NCI-H128 (cell line): ENCODE results near the gene TSPEAR.
"Not testable (repeated sequence)": the region's sequence is repeated elsewhere in the genome, so short reads cannot be mapped to it uniquely, and the experiment has no call there.

ENCODE experiments used
- DNase-seq: peaks from one replicate; lab custom pipeline; 2025; ENCODE audit not compliant: unreplicated experiment; lab: John Stamatoyannopoulos, UW

Gene TSPEAR

GRCh38 chr21:44555200-44555875, 156.0 kb downstream of the TSPEAR start:
- DNase-seq: no peak

- DNase-seq: no peak
Observed at GRCh38 chr21:44552681-44553080, 158.7 kb downstream of the TSPEAR start.

GRCh38 chr21:44552136-44552535, 159.2 kb downstream of the TSPEAR start:
- no peak for DNase-seq

GRCh38 chr21:44551340-44551961, 159.9 kb downstream of the TSPEAR start, which contains the start of gene KRTAP10-2:
TSS of gene KRTAP10-2 (minus strand) at chr21:44551505. CDS start at chr21:44551458, 47 bp downstream.
- DNase-seq: no peak

GRCh38 chr21:44550807-44551206, 160.6 kb downstream of the TSPEAR start:
- no peak for DNase-seq

GRCh38 chr21:44550285-44550684, 161.1 kb downstream of the TSPEAR start:
- not testable (repeated sequence) for DNase-seq

GRCh38 chr21:44549525-44550211, 161.7 kb downstream of the TSPEAR start:
- DNase-seq: no peak

GRCh38 chr21:44548922-44549321, 162.4 kb downstream of the TSPEAR start:
- DNase-seq: no peak

- DNase-seq: no peak
Observed at GRCh38 chr21:44548381-44548780, 163.0 kb downstream of the TSPEAR start.

GRCh38 chr21:44547656-44548331, 163.6 kb downstream of the TSPEAR start:
- DNase-seq: no peak

- no peak for DNase-seq
Observed at GRCh38 chr21:44544566-44544965, 166.8 kb downstream of the TSPEAR start.

GRCh38 chr21:44542716-44543115, 168.7 kb downstream of the TSPEAR start:
- DNase-seq: no peak

- no peak for DNase-seq
Observed at GRCh38 chr21:44540741-44541288, 170.6 kb downstream of the TSPEAR start.

- DNase-seq: no peak
Observed at GRCh38 chr21:44539991-44540666, 171.2 kb downstream of the TSPEAR start, which contains the start of gene KRTAP10-1. TSS of gene KRTAP10-1 (minus strand) at chr21:44540195. CDS start at chr21:44540150, 45 bp downstream.

GRCh38 chr21:44539046-44539445, 172.3 kb downstream of the TSPEAR start:
- no peak for DNase-seq

- no peak for DNase-seq
Observed at GRCh38 chr21:44537930-44538911, 173.2 kb downstream of the TSPEAR start.

- DNase-seq: no peak
Observed at GRCh38 chr21:44535963-44536362, 175.4 kb downstream of the TSPEAR start.

GRCh38 chr21:44534688-44535087, 176.7 kb downstream of the TSPEAR start:
- DNase-seq: no peak

- no peak for DNase-seq
Observed at GRCh38 chr21:44533891-44534627, 177.3 kb downstream of the TSPEAR start.
